HG03066 (cell line): Measurements from ENCODE around the gene MSH6.
A peak's percentile ranks its signal among the peaks of the same experiment; 100 is the strongest.

ENCODE experiments used
- ATAC-seq: cut with Tn5 transposase; IDR thresholded peaks from one replicate; pipeline ENCODE4 v1.9.1; 2021; ENCODE audit warnings: low read depth; ENCODE audit not compliant: unreplicated experiment

Gene MSH6

GRCh38 chr2:47782671-47783485, at the start of gene MSH6:
MSH6 (plus strand) TSS chr2:47783145; CDS start chr2:47783234, 89 bp downstream.
- peak; percentile 76 for ATAC-seq

GRCh38 chr2:47735136-47735869, 47.6 kb upstream of the MSH6 start:
- no peak for ATAC-seq

- ATAC-seq: peak; percentile 58
Measured at GRCh38 chr2:47735912-47736311, 47.0 kb upstream of the MSH6 start.

- no peak for ATAC-seq
Measured at GRCh38 chr2:47737191-47737975, 45.6 kb upstream of the MSH6 start.

GRCh38 chr2:47738331-47738730, 44.6 kb upstream of the MSH6 start:
- ATAC-seq: no peak

GRCh38 chr2:47741101-47741500, 41.8 kb upstream of the MSH6 start:
- ATAC-seq: no peak

GRCh38 chr2:47741637-47742036, 41.3 kb upstream of the MSH6 start:
- no peak for ATAC-seq

- no peak for ATAC-seq
Measured at GRCh38 chr2:47744074-47744473, 38.9 kb upstream of the MSH6 start.

GRCh38 chr2:47747878-47748277, 35.1 kb upstream of the MSH6 start:
- no peak for ATAC-seq

GRCh38 chr2:47751856-47752414, 31.0 kb upstream of the MSH6 start:
- ATAC-seq: peak; percentile 31

GRCh38 chr2:47767497-47767844, 15.5 kb upstream of the MSH6 start:
- ATAC-seq: no peak

- ATAC-seq: no peak
Measured at GRCh38 chr2:47767880-47768609, 14.9 kb upstream of the MSH6 start.

- ATAC-seq: no peak
Measured at GRCh38 chr2:47769318-47769717, 13.6 kb upstream of the MSH6 start.

GRCh38 chr2:47771211-47771610, 11.7 kb upstream of the MSH6 start:
- no peak for ATAC-seq

- no peak for ATAC-seq
Measured at GRCh38 chr2:47772343-47772742, 10.6 kb upstream of the MSH6 start.

- ATAC-seq: no peak
Measured at GRCh38 chr2:47774567-47774966, 8.4 kb upstream of the MSH6 start.

GRCh38 chr2:47777277-47777937, 5.5 kb upstream of the MSH6 start:
- no peak for ATAC-seq

- no peak for ATAC-seq
Measured at GRCh38 chr2:47778698-47779425, 4.1 kb upstream of the MSH6 start.

- ATAC-seq: no peak
Measured at GRCh38 chr2:47779426-47779790, 3.5 kb upstream of the MSH6 start.
